Adrenal gland (tissue), 5 donors: Measurements from ENCODE around the gene CEACAM21.

Experiments used
- CTCF ChIP-seq, 6 experiments: fragments of 450-650 bp in 4 of 6; fragments of 200-600 bp in 2 of 6; sonication (generic) in 1 of 6; IDR thresholded peaks; 1 replicate in 5 of 6; 2 replicates in 1 of 6; pipeline versions ENCODE4 v1.5.1 to v1.8.0; 2016 to 2021; ENCODE audit warnings: antibody characterized with exemption in 6 of 6, mild to moderate bottlenecking in 2 of 6, moderate library complexity in 1 of 6
- POLR2A ChIP-seq, 2 donors: fragments of 450-650 bp; IDR thresholded peaks; one replicate each; pipeline ENCODE4 v1.6.1; 2017; ENCODE audit warnings: antibody characterized with exemption in 2 of 2, mild to moderate bottlenecking in 2 of 2, moderate library complexity in 1 of 2
- donor health status: DM: no; HTN: no; CAD: no.

- no peak for TF ChIP-seq CTCF (IDR thresholded peaks at IDR 0.05)
- no peak for TF ChIP-seq POLR2A (IDR thresholded peaks at IDR 0.05)
Observed at GRCh38 chr19:41626877-41627276, 50.9 kb downstream of the CEACAM21 start, which contains the start of gene CEACAM4.
